ENCODE results near the gene PLD4. TPM values are rescaled to one million over a fixed set of nuclear protein-coding genes. Genes with fewer than 3 reads are reported as not detected.

PLD4 gene
- total RNA-seq, 1 donor from 2014 or later, result 7.8 TPM

DNA sequence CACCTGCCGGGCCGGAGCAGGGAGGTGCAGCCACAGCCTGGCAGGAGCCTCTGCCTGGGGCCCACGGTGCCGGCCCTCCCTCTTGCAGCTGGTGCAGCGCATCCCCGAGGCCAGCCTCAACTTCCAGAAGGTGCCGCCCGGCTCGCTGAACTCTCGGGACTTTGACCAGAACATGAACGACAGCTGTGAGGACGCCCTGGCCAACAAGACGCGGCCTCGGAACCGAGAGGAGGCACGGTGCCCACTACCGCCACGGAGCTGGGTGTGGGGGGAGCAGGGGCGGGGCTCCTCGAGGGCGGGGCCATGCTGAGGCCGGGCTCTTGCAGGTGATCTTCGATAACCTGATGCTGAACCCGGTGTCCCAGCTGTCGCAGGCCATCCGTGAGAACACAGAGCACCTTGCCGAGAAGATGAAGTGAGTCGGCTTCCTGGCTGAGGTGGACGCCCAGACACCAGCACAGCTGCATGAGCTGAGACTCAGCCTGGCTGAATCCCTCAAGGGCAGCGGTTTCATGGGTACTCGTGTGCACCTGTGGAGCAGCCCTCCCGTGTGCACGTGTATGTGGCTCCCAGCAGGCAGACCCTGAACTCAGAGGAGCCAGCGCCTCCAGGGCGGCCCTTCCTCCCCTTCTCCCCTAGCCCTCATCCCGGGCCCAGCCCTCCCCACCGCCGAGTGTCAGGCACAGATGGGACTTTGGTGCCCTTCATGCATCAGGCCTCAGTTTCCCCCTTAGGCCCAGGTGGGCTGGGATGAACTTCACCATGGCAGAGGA, 31.1 kb upstream of the PLD4 start:
- no peaks in the 10 kb centered on the region for H3K9me3 ChIP-seq (ENCODE audit: control insufficient read depth in 3 of 3, low read length in 3 of 3)
- no peak overlapping the region for H3K9ac ChIP-seq (ENCODE audit: low read depth in 1 of 3, low read length in 3 of 3)
- peaks cover 0 to 2% (median 0%) of the 10 kb centered on the region in 3 donors for H3K4me1 ChIP-seq (ENCODE audit: control insufficient read depth in 3 of 3, insufficient read depth in 3 of 3, low read length in 3 of 3)
- H3K4me3 ChIP-seq (ENCODE audit: low read length in 3 of 3), result no peak overlapping the region
- no peaks in the 10 kb centered on the region for H3K36me3 ChIP-seq (ENCODE audit: control insufficient read depth in 3 of 3, insufficient read depth in 3 of 3, low read length in 3 of 3)
- H3K27me3 ChIP-seq (ENCODE audit: control insufficient read depth in 3 of 3, insufficient read depth in 3 of 3, low read length in 3 of 3), result no peaks in the 10 kb centered on the region
- H3K27ac ChIP-seq (ENCODE audit: low read depth, low read length), result no peak overlapping the region

DNA sequence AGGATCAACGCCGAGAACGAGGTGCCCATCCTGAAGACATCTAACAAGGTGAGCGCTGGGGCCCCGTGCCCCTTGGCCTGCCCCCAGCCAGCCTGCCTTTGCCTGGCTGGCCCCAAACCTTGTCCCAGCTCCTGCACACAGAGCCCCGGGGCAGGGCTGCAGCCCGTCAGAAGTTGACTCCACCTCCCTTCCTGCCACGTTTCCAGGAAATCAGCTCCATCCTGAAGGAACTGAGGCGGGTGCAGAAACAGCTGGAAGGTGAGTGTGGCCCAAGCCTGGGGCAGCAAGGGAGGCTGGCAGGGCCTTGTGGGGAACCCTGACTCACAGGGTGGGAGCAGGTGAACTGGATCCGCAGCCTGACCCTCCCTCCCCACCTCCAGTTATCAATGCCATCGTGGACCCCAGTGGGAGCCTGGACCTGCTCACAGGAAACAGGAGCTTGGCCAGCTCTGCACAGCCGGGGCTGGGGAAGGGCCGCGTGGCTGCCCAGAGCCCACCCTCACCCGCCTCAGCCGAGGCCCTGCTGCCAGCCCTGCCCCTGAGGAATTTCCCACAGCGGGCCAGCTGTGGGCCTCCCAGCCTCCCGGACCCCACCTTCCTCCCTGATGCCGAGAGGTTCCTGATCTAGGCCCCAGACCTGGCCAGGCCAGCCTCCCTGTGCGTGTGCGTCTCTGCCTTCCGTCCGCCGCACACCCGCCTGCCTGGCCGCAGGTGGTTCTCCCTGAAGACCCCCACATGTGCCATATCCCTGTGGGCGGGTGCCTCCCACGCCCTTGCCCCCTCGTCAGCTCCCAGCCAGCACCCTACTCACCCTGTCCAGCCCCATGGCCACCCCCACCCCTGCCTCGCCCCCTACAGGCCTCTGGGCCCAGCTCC, 30.1 kb upstream of the PLD4 start:
- Histone ChIP-seq H3K27ac (ENCODE audit: low read depth, low read length) (no peak overlapping the region), H3K27me3 (ENCODE audit: control insufficient read depth in 3 of 3, insufficient read depth in 3 of 3, low read length in 3 of 3) (no peaks in the 10 kb centered on the region), H3K4me1 (ENCODE audit: control insufficient read depth in 3 of 3, insufficient read depth in 3 of 3, low read length in 3 of 3) (peaks cover 0 to 2% (median 0%) of the 10 kb centered on the region in 3 donors), H3K9me3 (ENCODE audit: control insufficient read depth in 3 of 3, low read length in 3 of 3) (no peaks in the 10 kb centered on the region), H3K9ac (ENCODE audit: low read depth in 1 of 3, low read length in 3 of 3) (no peak overlapping the region), H3K36me3 (ENCODE audit: control insufficient read depth in 3 of 3, insufficient read depth in 3 of 3, low read length in 3 of 3) (no peaks in the 10 kb centered on the region), H3K4me3 (ENCODE audit: low read length in 3 of 3) (no peak overlapping the region)

DNA sequence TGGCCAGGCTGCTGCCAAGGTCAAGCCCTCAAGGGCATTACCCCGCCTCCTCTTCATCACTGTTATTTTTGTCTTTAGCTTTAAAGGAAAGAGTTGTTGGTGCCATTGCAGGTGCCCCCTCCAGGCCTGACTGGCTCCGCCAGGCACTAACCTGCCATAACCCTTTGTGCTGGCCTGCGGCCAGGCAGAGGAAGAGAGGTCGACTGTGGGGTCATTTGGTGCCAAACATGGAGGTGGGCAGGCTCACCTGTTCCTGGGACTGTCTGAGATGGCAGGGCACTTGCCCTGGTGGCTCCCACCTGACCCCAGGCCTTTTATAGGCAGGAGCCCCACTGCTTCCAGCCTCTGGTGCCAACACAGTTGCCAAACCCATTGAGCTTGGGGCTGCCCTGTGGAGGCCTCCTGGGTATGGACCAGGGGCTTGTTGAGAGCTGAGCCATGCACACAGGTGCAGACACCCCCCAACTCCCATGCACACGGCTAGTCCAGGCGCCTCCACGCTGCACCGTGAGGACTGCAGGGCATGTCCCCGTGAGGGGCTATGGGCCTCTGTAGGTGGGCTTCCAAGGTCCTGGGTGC, 29.4 kb upstream of the PLD4 start:
- H3K36me3 ChIP-seq (ENCODE audit: control insufficient read depth in 3 of 3, insufficient read depth in 3 of 3, low read length in 3 of 3), result no peaks in the 10 kb centered on the region
- H3K4me3 ChIP-seq (ENCODE audit: low read length in 3 of 3), result no peak overlapping the region
- H3K4me1 ChIP-seq (ENCODE audit: control insufficient read depth in 3 of 3, insufficient read depth in 3 of 3, low read length in 3 of 3), result peaks cover 0 to 2% (median 0%) of the 10 kb centered on the region in 3 donors
- H3K27ac ChIP-seq (ENCODE audit: low read depth, low read length), result no peak overlapping the region
- H3K27me3 ChIP-seq (ENCODE audit: control insufficient read depth in 3 of 3, insufficient read depth in 3 of 3, low read length in 3 of 3), result no peaks in the 10 kb centered on the region
- no peak overlapping the region for H3K9ac ChIP-seq (ENCODE audit: low read depth in 1 of 3, low read length in 3 of 3)
- H3K9me3 ChIP-seq (ENCODE audit: control insufficient read depth in 3 of 3, low read length in 3 of 3), result no peaks in the 10 kb centered on the region

DNA sequence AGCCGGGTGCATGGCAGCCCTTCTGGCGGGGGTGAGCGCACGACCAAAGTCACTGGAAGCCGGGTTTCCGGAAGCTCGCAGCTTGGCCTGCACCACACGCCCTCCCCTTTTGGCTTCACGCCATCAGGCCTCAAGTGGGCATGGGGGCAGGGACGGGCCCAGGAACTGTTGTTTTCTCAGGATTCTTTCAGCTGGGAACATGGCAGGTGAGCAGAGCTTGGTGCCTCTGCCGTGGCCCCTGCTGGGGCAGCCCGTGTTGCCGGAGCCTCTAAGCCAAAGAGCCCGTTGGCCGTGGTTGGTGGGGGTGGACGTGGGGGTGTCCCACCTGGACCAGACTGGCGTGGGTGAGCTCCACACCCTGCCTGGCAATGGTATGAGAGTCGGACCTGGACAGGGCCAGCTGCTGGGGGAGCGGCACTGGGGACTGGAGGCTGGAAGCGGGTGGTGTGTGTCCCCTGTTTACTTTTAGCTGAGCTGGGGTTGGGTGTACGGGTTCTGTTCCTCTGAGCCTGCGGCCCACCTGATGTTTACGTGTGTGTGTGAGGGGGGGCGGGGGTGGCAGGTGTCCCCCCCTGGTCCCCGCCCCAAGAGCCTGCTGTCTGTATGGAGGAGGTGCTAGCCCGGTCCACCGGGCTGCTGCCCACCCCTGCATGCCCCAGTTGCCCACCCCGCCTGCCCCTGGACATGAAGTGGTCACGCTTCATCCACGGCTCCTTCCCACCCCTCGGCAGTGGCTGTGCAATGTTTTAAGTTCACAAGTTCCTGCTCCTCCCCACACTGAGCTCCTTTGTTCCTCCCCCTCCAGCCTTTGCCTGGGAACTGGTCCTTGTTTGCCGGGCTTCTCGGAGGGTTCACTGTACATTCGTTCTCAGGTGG, 28.7 kb upstream of the PLD4 start:
- H3K9ac ChIP-seq (ENCODE audit: low read depth in 1 of 3, low read length in 3 of 3), result no peak overlapping the region
- H3K36me3 ChIP-seq (ENCODE audit: control insufficient read depth in 3 of 3, insufficient read depth in 3 of 3, low read length in 3 of 3), result no peaks in the 10 kb centered on the region
- H3K4me3 ChIP-seq (ENCODE audit: low read length in 3 of 3), result no peak overlapping the region
- no peaks in the 10 kb centered on the region for H3K27me3 ChIP-seq (ENCODE audit: control insufficient read depth in 3 of 3, insufficient read depth in 3 of 3, low read length in 3 of 3)
- H3K9me3 ChIP-seq (ENCODE audit: control insufficient read depth in 3 of 3, low read length in 3 of 3), result no peaks in the 10 kb centered on the region
- H3K4me1 ChIP-seq (ENCODE audit: control insufficient read depth in 3 of 3, insufficient read depth in 3 of 3, low read length in 3 of 3), result peaks cover 0 to 2% (median 0%) of the 10 kb centered on the region in 3 donors
- no peak overlapping the region for H3K27ac ChIP-seq (ENCODE audit: low read depth, low read length)

DNA sequence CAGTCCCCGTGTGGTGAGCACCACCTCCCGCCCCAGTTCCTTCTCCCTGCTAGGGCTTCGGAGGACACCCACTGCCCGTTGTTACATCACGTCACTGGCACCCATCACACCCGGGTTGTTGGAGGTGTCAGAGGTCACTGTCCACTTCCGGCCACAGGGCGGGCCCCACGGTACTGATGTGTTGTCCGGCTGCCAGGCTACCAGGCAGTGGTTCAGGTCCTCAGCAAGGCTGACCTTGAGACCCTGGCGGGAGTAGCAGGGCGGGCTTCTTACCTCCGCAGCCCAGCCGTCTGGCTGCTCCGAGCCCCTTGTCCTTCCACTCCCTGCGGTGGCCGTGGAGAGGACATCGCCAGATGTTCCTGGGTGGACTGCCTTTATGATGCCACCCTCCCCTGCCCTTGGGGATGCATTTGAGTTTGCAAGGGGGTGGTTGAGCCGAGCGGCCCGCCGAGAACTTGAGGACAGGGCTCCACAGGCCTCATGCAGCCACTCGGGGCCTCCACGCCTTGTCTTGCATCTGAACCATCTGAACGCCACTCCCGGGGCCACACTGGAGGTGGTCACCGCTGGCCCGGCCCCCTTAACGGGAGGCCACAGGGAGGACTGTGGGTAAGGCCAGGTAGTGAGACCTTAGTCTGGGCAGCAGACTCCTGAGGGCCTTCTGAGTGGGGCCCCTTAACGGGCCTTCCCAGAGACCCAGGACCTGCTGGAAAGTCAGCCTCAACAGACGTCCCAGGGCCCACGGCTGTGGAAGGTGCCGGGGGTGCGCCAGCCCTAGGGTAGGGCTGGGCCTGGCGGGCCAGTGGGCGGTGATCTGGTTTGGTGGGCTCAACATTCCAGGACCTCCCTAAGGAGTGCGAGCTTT, 27.1 kb upstream of the PLD4 start:
- Histone ChIP-seq H3K4me3 (ENCODE audit: low read length in 3 of 3) (no peak overlapping the region), H3K27ac (ENCODE audit: low read depth, low read length) (no peak overlapping the region), H3K9me3 (ENCODE audit: control insufficient read depth in 3 of 3, low read length in 3 of 3) (no peaks in the 10 kb centered on the region), H3K4me1 (ENCODE audit: control insufficient read depth in 3 of 3, insufficient read depth in 3 of 3, low read length in 3 of 3) (peaks cover 0 to 2% (median 0%) of the 10 kb centered on the region in 3 donors), H3K27me3 (ENCODE audit: control insufficient read depth in 3 of 3, insufficient read depth in 3 of 3, low read length in 3 of 3) (no peaks in the 10 kb centered on the region), H3K9ac (ENCODE audit: low read depth in 1 of 3, low read length in 3 of 3) (no peak overlapping the region), H3K36me3 (ENCODE audit: control insufficient read depth in 3 of 3, insufficient read depth in 3 of 3, low read length in 3 of 3) (no peaks in the 10 kb centered on the region)

DNA sequence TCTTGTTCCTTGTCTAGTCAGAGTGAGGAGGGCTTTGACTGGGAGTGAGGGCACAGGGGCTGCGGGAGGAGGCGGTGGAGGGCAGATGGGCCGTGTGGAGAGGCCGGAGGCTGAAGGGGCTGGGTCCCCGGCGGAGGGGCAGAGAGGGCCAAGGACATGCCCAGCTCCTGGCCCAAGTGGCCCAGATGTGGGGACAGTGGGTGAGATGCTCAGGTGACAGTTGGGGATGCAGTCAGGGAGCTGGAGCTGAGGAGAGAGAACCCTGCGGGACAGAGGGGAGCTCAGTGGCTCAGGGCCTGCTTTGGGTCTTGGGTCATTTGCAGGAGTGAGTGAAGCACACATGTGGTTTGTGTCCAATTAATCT, 26.5 kb upstream of the PLD4 start:
- peaks cover 0 to 2% (median 0%) of the 10 kb centered on the region in 3 donors for H3K4me1 ChIP-seq (ENCODE audit: control insufficient read depth in 3 of 3, insufficient read depth in 3 of 3, low read length in 3 of 3)
- H3K9me3 ChIP-seq (ENCODE audit: control insufficient read depth in 3 of 3, low read length in 3 of 3), result no peaks in the 10 kb centered on the region
- H3K36me3 ChIP-seq (ENCODE audit: control insufficient read depth in 3 of 3, insufficient read depth in 3 of 3, low read length in 3 of 3), result no peaks in the 10 kb centered on the region
- H3K4me3 ChIP-seq (ENCODE audit: low read length in 3 of 3), result no peak overlapping the region
- H3K27ac ChIP-seq (ENCODE audit: low read depth, low read length), result no peak overlapping the region
- H3K9ac ChIP-seq (ENCODE audit: low read depth in 1 of 3, low read length in 3 of 3), result no peak overlapping the region
- no peaks in the 10 kb centered on the region for H3K27me3 ChIP-seq (ENCODE audit: control insufficient read depth in 3 of 3, insufficient read depth in 3 of 3, low read length in 3 of 3)

DNA sequence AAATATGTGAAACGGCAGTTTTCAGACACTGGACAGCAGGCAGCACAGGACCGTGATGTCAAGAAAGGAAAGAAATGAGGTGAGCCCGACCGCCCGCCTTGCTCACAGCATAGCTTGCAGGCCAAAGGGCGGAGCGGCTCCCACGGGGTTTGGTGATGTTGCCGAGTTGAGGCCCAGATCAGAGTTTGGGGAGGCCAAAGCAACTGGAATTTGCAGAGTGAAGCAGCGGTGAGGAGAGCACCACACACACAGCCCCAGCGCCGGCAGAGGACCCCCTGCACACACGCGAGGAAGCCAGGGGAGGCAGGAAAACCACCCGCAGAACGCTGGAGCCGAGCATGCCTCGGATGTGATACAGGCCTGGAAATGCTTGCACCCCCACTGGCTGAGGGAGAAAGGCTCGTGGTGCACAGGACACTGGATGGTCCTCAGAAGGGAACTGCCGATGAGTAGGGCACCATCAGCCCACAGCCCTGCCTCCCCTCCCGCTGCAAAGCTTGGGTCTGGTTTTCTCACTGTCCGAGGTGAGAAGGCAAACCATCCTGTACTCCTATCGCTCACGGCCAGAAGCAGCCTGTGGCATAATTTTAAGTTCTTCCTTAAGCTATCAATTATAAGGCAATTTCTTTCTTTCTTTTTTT, 25.7 kb upstream of the PLD4 start:
- Histone ChIP-seq H3K4me1 (ENCODE audit: control insufficient read depth in 3 of 3, insufficient read depth in 3 of 3, low read length in 3 of 3) (peaks cover 0 to 2% (median 0%) of the 10 kb centered on the region in 3 donors), H3K9ac (ENCODE audit: low read depth in 1 of 3, low read length in 3 of 3) (peak overlapping the region in 1 of 3 donors; percentile 43), H3K27me3 (ENCODE audit: control insufficient read depth in 3 of 3, insufficient read depth in 3 of 3, low read length in 3 of 3) (no peaks in the 10 kb centered on the region), H3K27ac (ENCODE audit: low read depth, low read length) (no peak overlapping the region), H3K9me3 (ENCODE audit: control insufficient read depth in 3 of 3, low read length in 3 of 3) (no peaks in the 10 kb centered on the region), H3K4me3 (ENCODE audit: low read length in 3 of 3) (no peak overlapping the region), H3K36me3 (ENCODE audit: control insufficient read depth in 3 of 3, insufficient read depth in 3 of 3, low read length in 3 of 3) (no peaks in the 10 kb centered on the region)

DNA sequence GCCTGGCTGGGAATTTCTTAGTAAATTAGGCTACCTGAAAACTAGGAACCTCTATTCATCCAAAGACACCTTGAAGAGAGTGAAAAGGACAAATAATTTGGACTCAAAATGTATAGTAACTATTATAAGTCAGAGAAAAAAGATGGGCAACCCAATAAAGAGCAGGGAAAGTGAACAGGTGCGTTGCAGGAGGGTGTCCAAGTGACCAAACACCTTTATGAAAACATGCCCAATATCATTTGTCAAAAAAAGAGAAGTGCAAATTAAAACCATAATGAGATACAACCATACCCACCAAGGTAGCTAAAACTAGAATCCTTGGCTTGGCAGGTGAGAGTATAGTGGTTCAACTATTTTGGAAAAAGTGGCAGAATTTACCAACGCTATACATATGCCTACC, 24.9 kb upstream of the PLD4 start:
- Histone ChIP-seq H3K27ac (ENCODE audit: low read depth, low read length) (no peak overlapping the region), H3K4me3 (ENCODE audit: low read length in 3 of 3) (no peak overlapping the region), H3K9me3 (ENCODE audit: control insufficient read depth in 3 of 3, low read length in 3 of 3) (no peaks in the 10 kb centered on the region), H3K9ac (ENCODE audit: low read depth in 1 of 3, low read length in 3 of 3) (no peak overlapping the region), H3K4me1 (ENCODE audit: control insufficient read depth in 3 of 3, insufficient read depth in 3 of 3, low read length in 3 of 3) (peaks cover 0 to 2% (median 0%) of the 10 kb centered on the region in 3 donors), H3K36me3 (ENCODE audit: control insufficient read depth in 3 of 3, insufficient read depth in 3 of 3, low read length in 3 of 3) (no peaks in the 10 kb centered on the region), H3K27me3 (ENCODE audit: control insufficient read depth in 3 of 3, insufficient read depth in 3 of 3, low read length in 3 of 3) (peaks cover 4 to 6% (median 5%) of the 10 kb centered on the region in 3 donors)

All from skeletal muscle tissue (tissue), 4 donors.